GM18873 (cell line): ENCODE measurements around the gene TMEM212.
"Not testable (repeated sequence)": the region's sequence is repeated elsewhere in the genome, so short reads cannot be mapped to it uniquely, and the experiment has no call there.

Source experiments
- ATAC-seq: cut with Tn5 transposase; IDR thresholded peaks from one replicate; pipeline ENCODE4 v1.9.1; 2021; ENCODE audit warnings: mild to moderate bottlenecking, moderate library complexity, moderate number of reproducible peaks; ENCODE audit not compliant: unreplicated experiment, low FRiP score

The TMEM212 gene

GRCh38 chr3:171850960-171851659, 8.0 kb downstream of the TMEM212 start:
- ATAC-seq: no peak

DNA sequence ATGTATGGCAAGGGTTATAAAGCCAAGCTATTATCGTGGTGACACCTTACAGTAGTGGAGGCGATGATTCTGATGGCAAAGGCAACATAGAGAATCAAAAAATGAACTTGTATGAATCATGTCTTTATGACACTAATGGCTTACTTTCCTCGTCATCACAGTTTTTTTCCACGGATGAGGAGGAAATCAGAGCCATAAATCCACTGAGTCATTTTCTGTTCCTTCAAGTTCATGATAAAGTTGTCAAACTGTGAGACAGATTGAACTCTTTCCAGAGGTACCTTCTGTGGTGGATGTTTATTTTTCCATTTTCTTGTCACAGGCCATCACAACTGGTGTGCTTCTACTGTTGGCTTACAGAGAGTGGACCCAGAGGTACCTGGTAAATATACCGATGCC, 8.5 kb downstream of the TMEM212 start:
- no peak for ATAC-seq

GRCh38 chr3:171854649-171855305, 11.6 kb downstream of the TMEM212 start:
- ATAC-seq: no peak

- not testable (repeated sequence) for ATAC-seq
Observed at GRCh38 chr3:171858770-171859169, 15.6 kb downstream of the TMEM212 start.

GRCh38 chr3:171860830-171861535, 17.8 kb downstream of the TMEM212 start:
- ATAC-seq: no peak

- ATAC-seq: no peak
Observed at GRCh38 chr3:171862392-171862791, 19.2 kb downstream of the TMEM212 start.

- no peak for ATAC-seq
Observed at GRCh38 chr3:171862993-171863521, 19.9 kb downstream of the TMEM212 start.

DNA sequence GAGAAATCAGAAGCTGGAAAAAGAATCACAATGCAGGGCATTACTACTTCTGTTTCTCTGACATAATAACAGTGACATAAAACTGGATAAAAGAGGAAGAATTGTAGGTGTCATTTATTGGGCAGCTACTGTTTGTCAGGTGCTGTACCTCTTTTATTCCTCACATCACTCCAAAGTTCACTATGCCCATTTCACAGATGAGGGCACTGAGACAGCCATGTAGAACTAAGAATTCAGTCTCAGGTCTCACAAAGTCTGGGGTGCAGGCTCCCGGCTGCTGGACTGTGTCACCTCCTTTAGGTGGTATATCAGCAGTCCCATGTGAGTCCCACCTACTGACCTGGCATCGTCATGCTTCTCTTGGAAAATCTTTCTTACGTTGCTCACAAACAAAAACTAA, 20.8 kb downstream of the TMEM212 start:
- no peak for ATAC-seq

- no peak for ATAC-seq
Observed at GRCh38 chr3:171865191-171865865, 22.2 kb downstream of the TMEM212 start.

DNA sequence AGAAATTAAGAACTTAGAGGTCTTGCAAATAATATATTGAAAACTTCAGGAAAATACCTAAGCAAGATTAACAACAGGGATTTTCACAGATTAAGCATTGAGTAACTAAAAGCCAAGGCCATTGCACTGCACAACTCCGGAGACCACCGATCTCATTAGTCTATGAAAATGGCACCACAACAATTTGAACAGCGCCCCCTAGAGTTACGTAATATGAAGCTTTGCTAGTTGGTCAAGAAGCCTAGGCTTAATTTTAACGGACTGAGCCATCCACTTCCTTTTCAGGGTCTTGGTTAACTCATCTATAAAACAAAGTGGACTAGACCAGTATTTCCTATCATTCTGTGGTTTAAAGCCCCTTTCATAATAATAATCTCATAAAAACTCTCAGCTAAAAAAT, 24.8 kb downstream of the TMEM212 start:
- ATAC-seq: no peak

DNA sequence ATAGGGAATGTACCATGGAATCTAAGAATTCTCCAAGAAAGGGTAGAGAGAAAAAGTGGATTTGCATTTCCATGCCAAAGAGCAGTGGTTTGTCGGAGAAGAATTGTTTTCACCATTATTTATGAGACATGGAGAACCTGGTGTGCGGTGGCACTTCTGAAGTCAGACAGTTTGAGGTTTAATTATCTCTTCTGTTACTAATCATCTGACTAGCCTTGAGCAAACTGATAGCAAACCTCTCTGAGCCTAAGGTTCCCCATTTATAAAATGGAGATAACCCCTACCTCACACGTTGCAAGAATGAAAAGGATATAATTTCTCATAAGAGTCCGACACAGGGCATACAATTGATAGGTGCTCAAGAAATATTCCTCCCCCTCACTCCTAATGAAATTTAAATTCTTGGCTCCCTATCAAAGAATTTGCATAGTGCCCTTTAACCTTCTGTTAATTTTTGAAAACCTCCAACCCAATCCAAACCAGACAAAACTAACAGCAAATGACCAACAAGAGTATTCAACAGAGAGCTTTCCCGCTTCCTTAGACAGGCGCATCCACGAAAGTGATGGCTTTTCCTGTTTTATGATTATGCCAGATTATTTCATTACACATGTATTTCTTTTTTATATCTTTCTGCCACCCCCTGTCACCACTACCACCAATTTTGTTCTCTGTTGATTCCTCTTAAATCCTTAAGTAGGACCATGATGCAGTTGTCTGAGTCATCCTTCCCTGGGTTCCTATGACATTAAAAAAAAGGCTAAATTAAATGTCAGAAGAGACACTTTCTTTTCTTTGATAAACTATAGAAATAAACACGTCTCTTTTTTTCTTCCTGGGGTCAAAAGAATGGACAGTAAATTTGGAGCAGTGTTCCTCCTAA, 28.5 kb downstream of the TMEM212 start:
- ATAC-seq: no peak

DNA sequence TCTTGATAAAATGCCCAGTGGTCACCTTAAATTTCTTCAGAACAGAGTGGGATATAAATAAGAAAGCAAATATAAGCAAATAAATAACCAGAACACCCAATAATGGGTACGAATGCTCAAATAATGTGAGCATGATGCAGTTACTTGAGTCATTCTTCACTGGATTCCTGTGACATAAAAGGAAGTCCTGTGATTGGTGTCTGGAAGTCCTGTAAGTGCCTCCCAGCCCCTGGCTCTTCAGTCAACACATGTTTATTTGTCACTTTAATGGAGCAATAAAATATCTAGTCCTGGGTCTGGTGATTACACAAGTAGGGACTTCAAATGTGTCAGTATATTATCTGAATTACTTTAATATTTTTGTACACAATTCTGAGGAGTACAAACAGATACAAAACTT, 30.4 kb downstream of the TMEM212 start:
- no peak for ATAC-seq

DNA sequence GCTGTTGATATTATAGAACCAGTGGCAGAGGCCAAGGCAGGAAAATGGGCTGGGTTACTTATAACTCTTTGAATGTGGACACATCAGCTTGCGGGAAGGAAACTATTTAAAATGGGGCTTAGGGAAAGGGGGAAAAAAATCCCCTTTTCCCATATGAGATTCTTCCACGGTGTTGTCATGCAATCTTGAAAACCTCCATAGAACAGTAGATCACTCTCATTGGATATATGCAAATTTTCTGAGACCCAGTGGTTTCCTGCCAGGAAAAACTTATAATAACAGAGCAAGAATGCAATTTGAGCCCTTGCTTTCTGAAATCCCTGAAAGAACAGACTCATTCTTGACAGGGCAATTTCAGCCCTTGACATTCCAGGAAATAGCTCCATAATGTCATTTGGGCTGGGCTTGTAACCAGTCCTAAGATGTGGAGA, 31.1 kb downstream of the TMEM212 start:
- ATAC-seq: no peak

GRCh38 chr3:171874879-171875278, 31.7 kb downstream of the TMEM212 start:
- ATAC-seq: no peak

- ATAC-seq: no peak
Observed at GRCh38 chr3:171875923-171876412, 32.8 kb downstream of the TMEM212 start.

DNA sequence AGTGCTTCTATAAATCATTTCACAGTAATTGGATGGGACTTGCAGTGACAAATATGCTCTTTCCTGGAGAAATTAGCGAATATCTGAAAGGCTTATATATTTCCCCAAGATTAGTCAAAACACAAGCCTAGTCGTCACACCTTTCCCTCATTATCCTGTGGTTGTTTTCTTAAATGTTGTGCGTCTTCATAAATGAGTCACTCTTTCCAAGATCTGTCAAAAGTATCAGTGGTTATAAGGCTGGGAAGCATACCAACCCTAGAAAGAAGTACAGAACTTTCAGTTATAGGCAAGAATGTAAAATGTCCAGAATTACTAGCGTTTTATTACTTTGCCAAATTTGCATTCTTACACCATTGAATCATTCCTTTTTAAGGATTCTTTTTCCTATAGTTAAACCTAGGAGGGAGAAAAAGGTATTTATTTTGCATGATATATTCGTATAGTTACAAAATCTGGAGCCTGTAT, 33.6 kb downstream of the TMEM212 start:
- no peak for ATAC-seq

DNA sequence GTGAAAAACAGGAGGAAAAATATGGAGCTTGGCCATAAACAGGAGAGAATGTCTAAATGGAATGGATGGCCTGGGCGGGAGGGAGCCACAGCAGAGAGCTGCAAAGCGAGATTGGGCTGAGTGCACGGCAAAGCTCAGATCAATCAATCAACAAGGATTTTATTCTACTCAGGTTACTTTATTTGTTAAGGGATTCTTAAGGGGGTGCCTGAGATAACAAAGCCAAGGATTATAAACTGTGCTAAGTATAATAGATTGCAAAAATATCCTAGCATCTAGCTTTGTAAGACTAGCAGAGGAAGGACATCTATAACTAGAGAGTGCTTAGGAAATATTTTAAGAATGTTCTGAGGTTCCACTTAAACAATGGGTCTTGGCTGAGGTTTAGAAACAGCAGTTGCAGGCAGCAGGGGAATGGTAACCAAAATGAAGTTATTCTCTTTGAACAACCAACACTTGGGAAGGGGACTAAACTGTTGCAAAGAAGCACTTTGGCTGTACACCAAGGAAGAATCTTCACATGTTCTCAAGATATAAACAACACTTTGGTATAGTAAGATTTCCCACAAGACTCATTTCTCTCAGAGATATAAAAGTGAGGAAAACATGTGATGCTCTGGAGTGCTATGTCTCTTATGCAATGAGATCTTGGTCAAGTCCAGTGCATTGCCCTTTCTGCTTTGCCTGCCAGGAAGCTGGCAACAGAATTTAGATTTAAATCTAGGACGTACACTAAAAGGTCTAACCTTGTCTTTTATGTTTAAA, 35.5 kb downstream of the TMEM212 start:
- ATAC-seq: no peak

DNA sequence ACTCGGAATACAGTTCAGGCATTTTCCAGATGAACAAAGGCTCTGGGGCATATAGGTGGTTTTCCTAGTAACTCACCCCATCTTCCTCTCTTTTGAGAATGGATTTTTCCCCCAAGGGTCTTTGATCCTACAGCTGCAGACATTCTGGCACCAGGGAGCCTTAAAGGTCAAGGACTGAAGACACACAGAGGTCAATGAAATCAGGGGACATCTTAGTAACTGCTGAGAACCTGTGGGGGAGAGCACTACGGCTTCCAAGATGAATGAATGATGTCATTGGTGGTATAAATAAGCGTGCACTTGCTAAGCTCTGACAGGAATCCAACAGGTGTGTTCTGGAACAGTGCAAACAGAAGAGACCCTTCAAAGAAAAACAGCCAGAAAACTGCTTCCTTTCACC, 36.3 kb downstream of the TMEM212 start:
- ATAC-seq: no peak
